ENCODE data around the gene FBH1.
"Not testable (repeated sequence)": the region's sequence is repeated elsewhere in the genome, so short reads cannot be mapped to it uniquely, and the experiment has no call there.

DNA sequence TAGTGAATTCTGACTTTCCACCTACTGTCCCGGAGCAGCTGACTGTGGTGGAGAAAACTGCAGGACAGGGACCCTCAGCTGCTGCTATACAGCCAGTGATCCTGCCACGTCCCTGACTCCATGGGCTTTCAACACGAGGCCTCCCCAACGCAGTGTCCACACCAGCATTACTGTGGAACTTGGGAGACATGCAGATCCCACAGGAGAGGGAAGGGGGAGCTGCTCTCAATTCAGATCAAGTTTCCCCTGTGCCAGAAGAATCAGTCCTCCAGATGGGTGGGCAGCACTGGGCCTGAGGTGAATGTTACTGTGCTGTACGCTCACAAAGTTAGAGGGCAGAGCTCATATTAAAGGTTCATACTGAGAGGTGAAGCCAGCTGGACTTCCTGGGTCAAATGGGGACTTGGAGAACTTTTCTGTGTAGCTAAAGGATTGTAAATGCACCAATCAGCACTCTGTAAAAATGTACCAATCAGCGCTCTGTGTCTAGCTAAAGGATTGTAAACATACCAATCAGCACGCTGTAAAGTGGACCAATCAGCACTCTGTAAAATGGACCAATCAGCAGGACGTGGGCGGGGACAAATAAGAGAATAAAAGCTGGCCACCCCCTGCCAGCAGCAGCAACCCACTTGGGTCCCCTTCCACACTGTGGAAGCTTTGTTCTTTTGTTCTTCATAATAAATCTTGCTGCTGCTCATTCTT is 26.9 kb upstream of the FBH1 start:
- not testable (repeated sequence) for TF ChIP-seq TAF1, POLR2A (IDR thresholded peaks at IDR 0.05; ENCODE audit: low read depth, low read length)

Data from GM12891 (cell line).